ENCODE results near the gene ERI3.

The ERI3 gene

DNA sequence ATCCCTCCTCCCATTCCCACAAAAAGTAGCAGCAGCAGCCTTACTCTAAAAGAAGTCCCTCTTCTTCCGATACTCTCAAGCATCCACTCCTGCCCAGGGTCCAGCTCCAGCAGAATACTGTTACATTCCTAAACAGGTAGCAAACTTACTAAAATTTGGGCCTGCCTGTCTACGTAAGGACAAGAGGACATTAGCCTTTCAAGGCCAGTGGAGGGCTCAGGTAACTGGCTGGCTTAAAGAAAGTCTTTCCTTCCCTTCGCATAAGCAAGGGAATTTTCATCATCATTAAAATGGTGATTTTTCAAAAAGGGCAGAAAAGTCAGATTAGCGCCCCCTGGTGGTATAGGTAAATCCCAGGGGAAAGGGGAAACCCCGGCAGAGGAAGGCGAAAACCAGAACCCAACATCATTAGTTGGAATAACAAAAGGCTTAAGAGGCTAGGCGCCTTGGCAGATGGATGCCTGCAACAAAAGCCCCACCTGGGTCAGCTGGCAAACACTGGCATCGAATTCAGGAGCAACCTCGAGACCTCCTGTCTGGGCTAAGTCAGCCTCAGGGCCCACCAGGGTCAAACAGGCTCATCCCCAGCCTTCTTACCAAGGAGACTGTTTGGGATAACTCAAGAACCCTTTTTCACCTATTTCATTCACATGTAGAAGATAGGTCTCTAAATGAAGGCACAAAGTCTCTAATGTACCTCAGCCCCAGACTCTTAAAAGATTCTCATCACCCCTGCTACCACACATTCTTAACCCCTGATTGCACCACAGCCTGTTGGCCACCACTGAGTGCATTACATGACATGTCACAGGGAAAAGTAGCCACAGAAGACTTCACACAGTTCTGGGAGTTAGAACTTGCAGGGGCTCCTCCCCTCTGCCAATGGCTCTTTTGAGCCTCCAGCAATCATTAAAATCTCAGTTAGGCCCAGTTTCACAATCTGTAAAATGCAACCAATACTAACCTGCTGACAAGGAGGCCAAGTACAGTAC lies 36.7 kb downstream of the ERI3 start:
- FAIRE-seq (no peak), DNase-seq (ENCODE audit: insufficient read length, low spot score) (peak; percentile 46)

GRCh38 chr1:44316231-44316759 lies 38.8 kb downstream of the ERI3 start:
- FAIRE-seq (no peak), DNase-seq (ENCODE audit: insufficient read length, low spot score) (no peak)

DNA sequence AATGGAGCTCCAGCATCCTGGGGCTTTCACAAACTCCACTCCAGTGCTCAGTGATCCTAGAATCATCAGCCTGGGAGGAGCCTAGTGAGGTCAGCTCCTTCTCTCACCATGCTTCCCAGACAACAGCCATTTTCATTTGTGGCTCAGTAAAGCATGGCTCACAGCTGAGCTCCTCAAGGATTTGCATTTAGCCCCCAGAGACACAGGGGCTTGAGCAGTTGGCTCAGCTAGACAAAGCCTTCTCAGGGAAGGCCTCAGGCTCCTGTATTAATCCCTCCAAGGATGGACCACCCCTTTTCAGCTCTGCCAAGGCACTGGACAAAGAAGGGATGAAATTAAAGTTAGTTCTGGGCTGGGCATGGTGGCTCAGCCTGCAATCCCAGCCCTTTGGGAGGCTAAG lies 39.5 kb downstream of the ERI3 start:
- FAIRE-seq (no peak), DNase-seq (ENCODE audit: insufficient read length, low spot score) (no peak)

- DNase-seq (ENCODE audit: insufficient read length, low spot score) (no peak), FAIRE-seq (no peak)
Measured at GRCh38 chr1:44314452-44314851, 40.6 kb downstream of the ERI3 start.

GRCh38 chr1:44313265-44313918 lies 41.7 kb downstream of the ERI3 start:
- no peak for DNase-seq (ENCODE audit: insufficient read length, low spot score)
- no peak for FAIRE-seq

GRCh38 chr1:44312399-44313196 lies 42.5 kb downstream of the ERI3 start:
- DNase-seq (ENCODE audit: insufficient read length, low spot score) (no peak), FAIRE-seq (no peak)

DNA sequence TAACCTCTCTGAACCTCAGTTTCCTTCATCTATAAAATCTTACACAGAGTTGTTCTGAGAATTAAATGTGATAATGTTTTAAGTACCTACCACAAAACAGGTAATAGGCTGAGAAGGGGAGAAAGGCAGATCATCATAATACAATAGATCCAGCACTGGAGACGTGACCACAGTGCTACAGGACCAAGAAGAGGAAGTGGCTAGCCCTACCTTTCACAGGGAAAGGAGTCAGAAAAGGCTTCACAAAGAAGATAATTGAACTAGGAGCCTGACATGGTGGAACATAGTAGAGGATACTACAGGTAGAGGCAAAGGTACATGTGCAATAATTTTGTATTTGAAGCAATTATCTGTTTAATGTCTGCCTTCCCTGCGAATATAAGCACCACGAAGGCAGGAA lies 45.1 kb downstream of the ERI3 start:
- FAIRE-seq: no peak
- no peak for DNase-seq (ENCODE audit: insufficient read length, low spot score)

DNA sequence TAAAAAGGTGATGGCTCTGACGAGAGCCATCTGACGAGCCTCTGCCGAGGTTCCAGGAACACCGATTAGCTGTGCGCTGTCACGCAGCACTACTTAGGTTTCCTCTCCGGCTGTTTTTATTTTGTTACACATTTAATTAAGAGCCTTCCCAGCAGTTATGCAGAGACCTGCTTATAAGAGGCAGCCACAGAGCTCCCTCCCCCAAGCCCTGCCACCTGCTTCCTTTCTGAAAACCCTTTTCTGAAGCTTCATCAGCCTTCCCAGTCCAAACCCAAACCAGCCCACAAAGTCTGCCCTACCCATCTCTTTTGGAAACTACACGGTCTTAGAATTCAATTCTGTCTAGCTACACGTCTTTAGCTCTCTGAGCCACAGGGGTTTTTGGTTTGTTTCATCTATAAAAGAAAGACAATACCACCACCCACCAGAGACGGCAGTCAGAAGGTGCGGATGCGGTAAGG lies 49.1 kb downstream of the ERI3 start:
- no peak for FAIRE-seq
- no peak for DNase-seq (ENCODE audit: insufficient read length, low spot score)

- FAIRE-seq (no peak), DNase-seq (ENCODE audit: insufficient read length, low spot score) (no peak)
Measured at GRCh38 chr1:44303532-44303931, 51.5 kb downstream of the ERI3 start.

DNA sequence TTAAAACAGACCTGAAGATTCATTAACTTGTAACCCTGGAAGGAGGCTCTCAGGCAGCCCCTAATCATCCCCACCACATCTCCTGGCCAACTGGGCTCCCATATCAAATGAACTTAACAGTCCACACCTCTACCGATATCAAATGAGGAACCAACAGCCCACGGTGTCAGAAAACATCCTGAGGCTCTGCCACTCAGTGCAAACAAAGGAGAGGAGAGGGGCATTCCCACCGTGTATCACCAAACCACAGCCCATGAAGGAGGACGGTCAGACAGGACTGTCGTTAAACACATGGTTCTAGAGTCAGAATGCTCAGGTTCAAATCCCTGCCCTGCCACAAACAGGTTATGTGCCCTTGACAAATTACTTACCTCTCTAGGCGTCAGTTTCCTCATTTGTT lies 52.5 kb downstream of the ERI3 start:
- FAIRE-seq (no peak), DNase-seq (ENCODE audit: insufficient read length, low spot score) (no peak)

- no peak for FAIRE-seq
- no peak for DNase-seq (ENCODE audit: insufficient read length, low spot score)
Measured at GRCh38 chr1:44301442-44301841, 53.6 kb downstream of the ERI3 start.

- DNase-seq (ENCODE audit: insufficient read length, low spot score) (no peak), FAIRE-seq (no peak)
Measured at GRCh38 chr1:44300852-44301251, 54.2 kb downstream of the ERI3 start.

DNA sequence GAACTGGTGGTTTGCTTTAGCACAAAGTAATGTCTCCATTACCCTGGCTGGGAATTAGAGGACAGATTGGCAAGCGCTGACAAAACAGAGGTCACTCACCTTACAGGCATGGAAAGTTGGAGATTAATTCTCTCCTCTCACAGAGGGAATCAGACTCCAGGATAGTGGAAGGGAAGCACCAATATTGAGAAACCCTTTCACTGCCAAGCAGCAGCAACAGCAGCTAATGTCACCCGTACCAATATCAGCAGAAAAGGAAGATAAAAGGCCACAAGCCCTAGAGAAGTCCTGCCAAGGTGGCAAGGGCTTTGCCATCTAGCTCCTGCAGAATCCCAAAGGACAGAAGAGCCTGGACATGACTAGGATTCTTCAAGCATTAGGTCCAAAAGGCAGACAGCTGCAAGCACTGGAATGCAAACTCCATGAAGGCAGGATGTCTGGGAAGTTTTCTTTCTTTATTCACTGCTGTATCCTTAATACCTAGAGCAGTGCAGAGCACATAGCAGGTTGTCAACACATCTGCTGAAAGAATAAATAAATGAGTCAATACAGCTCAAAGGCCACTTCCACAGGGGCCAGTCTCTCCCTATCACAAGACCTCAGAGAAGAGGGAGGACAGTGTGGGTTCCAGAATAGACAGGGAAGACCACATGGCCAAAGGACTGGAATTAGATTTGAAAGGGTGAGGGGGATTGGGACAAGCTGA lies 57.2 kb downstream of the ERI3 start:
- no peak for FAIRE-seq
- DNase-seq (ENCODE audit: insufficient read length, low spot score): no peak

- FAIRE-seq: no peak
- no peak for DNase-seq (ENCODE audit: insufficient read length, low spot score)
Measured at GRCh38 chr1:44296806-44297205, 58.3 kb downstream of the ERI3 start.

GRCh38 chr1:44296086-44296485 lies 59.0 kb downstream of the ERI3 start:
- no peak for FAIRE-seq
- no peak for DNase-seq (ENCODE audit: insufficient read length, low spot score)

DNA sequence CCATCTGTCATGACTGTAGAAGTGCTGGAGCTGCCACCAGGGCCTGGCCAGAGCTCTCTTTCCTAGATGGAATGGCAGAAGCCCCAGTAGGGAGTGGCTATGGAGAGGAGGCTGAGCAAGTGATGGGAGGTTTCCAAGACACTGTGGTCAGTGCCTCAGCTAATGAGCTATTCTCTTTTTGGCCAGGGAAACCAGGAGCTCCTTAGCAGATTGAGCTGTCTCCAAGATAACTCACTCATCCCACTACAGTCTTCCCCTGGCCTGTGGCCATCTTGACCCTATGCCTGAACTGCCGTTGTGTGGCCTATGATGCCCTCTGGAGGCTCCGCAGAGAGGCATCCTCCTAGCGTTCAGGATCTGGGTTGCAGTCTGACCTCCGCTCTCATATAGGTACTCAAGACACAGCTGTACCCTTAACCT lies 60.5 kb downstream of the ERI3 start:
- DNase-seq (ENCODE audit: insufficient read length, low spot score) (no peak), FAIRE-seq (no peak)

GRCh38 chr1:44293761-44294315 lies 61.2 kb downstream of the ERI3 start:
- FAIRE-seq (no peak), DNase-seq (ENCODE audit: insufficient read length, low spot score) (no peak)

GRCh38 chr1:44292651-44293050 lies 62.4 kb downstream of the ERI3 start:
- DNase-seq (ENCODE audit: insufficient read length, low spot score) (no peak), FAIRE-seq (no peak)

DNA sequence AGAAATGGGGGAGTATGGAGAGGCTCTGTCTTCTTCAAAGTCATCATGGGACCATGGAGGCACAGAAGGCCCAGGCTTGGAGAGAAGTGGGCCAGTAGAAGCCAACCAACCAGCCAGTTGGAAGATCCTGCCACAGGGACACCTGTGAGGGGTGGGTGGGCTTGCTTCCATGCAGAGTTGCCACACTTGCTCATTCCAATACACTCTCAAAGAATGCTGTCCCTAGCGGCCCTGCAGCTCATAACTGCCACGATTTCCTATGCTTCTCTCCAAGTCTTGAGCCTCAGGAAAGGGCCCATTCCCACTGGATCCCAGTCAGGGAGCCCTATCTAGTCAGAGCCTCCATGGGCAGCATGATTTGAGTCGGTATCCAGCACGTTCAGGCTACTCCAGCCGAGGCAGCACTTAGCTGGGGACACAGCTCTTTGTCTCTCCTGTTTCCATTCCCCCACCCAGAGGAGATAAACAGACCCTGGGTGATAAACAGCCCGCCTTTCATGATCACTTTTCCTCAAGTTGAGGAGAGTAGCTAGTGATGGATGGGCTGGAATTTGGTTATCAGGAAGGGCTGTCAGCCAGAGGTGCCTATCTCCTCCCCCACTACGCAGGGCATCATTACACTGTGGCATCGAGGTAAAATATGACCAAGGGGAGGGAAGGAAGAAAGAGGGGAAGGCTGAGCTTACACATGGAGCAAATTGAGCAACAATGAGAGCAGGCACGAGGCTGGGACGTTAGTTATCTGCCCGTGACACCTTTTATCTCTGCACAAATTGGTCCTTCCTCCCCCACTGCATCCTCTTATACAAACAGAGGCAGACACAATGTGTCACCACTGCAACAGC lies 64.6 kb downstream of the ERI3 start:
- FAIRE-seq: no peak
- DNase-seq (ENCODE audit: insufficient read length, low spot score): no peak
